DMS 273 (cell line): ENCODE data around the gene TGM1.
A peak's percentile ranks its signal among the peaks of the same experiment; 100 is the strongest.

Experiments used
- DNase-seq: peaks from one replicate; lab custom pipeline; 2025; ENCODE audit not compliant: unreplicated experiment; lab: John Stamatoyannopoulos, UW

TGM1 gene

DNA sequence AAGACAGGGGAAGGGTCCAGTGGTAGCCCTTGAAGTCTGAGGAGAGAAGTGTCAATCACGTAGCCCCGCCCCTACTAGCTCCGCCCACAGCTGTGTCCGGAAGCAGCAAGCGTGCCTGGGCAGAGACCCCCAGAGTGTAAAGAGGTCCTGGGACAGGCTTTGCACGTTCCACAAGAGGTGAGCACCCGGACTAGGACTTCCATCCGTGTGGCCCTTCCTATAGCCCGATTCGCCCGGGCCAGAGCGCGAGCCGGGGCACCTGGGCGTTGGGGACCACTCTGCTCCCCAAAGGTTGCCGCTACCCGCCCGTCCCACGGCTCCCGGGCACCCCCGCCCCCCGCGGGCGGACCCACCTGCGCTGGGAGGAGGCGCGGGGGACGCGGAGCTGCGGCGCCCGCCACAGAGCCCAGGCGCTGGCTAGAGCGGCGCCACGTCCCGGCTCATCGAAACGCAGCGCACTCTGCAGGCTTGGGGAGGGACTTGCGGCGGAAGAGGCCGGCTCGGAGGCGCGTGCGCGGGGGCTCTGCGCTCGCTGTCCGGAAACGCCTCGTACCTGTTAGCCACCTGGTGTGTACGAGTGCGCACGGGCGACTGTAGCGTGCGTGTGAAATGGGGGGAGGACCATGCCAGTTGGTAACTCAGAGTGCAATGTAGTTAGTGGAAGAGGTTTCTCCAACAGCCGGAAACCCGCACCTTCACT lies 8.3 kb upstream of the TGM1 start, which contains the start of gene RABGGTA:
Gene RABGGTA (minus strand): TSS at position 464 of the 700 bp plus-strand sequence. CDS start 482 bp downstream, outside the sequence.
- peak; percentile 98 for DNase-seq

GRCh38 chr14:24270537-24271133 lies 7.7 kb upstream of the TGM1 start:
- DNase-seq = no peak

GRCh38 chr14:24269910-24270536 lies 7.0 kb upstream of the TGM1 start:
- DNase-seq = no peak

- no peak for DNase-seq
These were observed 6.4 kb upstream of the TGM1 start for GRCh38 chr14:24269368-24269767.

GRCh38 chr14:24268225-24268624 lies 5.2 kb upstream of the TGM1 start:
- DNase-seq = no peak

GRCh38 chr14:24267516-24267915 lies 4.5 kb upstream of the TGM1 start:
- DNase-seq = no peak

DNA sequence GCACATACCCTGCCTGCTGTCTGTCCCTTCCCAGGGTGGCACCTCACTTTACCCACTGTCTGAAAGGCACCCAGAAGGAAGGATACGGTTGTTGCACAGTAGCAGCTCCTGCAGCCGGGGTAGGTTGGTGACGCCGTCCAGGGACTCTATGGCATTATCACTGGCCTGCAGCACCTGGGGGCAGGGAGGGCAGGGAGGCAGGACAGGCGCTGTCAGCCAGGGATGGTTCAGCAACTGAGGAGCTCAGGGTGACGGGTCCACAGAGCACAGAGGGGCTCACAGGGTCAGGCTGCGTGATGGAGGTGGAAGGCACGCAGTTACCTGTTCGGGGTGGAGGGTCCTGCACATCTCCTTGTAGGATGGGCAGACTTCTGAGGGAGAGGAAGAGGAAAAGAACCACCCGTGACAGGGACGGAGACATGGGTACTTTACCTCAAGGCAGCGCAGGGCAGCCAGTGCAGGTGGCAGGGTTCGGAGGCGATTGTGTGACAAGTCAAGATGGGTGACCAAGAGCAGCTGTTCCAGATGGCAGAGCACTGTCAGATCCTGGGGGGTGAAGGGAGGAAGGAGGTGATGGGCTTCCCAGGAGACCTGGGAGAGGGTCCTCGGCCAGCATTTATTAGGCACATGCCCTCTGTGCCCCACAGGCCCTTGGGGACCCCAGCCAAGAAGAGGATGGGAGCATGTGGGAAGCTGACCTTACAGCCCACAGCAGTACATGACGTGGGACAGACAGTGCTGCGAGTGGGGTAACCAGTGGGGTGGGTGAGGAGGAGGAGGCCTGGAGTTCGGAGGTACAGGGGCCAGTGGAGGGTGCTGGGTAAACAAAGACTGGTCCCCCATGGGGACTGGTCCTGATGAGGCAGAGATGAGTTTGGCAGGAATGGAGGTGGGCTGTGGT lies 3.6 kb upstream of the TGM1 start:
- DNase-seq = no peak

DNA sequence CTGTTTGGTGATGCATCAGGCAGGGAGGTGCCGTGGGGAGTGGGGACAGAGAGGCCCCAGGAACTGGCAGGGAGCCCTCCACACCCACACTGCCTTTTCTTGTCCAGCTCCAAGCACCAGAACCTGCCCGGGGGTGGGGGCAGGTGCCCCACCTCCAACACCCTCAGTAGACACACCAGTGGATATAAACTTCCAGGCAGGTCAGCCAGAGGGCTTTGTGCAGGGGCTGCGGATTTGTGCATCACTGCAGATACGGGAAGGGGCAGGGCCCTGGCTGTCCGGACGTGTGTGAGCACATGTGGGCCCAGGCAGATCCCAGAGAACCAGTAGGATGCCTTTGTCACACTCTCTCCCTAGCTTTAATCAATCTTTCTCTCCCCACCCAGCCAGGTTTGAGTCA lies 1.3 kb upstream of the TGM1 start:
- DNase-seq = no peak

DNA sequence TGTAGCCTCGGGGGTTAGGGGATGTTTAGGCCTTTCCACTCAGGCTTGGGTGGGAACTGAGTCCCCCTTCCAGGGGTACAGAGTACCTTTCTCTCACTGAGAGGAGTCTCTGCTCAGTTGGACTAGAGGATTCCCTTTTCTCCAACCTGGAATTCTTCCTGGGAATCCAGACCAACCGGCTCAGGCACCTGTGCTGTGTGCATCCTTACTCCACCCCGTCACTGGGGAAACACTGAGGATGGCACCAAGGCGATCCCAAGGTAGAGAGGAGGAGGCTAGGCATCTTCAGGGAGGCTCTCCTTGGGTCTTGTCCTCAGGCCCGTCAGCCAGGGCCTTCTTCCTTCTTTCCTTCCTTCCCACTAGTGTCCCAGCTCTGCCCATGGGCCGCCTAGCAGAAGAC lies 871 bp upstream of the TGM1 start:
- no peak for DNase-seq

GRCh38 chr14:24261969-24262327 lies 1.0 kb downstream of the TGM1 start:
- DNase-seq = no peak

DNA sequence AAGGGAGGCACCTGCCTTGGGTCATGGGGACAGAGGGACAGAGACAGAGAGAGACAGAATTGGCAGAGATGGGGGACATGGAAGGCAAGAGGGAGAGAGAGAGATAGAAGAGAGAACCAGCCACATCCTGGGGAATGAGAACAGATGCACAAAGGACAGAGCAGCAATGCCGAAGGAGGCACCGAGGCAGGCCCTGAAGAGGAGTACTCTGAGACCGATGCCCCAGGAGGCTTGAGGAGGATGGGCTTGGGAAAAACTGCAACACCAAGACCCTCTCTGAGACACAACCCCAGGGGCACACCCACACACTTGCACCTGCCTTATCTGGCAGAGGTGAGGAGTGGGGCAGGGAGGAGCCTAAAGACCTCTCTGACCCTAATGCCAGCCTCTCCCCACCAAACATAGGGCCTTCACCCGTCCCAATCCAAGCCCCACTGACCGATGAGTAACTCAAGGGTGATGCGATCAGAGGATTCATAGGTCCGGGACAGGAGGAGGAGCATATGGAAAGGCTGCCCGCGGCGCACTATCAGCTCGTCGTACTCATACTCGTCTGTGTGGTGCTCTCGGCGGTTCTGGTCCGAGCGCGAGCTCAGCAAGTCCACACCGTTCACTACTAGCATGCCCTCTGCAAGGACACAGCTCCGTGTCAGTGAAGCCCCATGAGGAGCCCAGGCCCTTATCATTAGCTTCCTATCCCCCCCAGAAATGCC lies 1.6 kb downstream of the TGM1 start:
- no peak for DNase-seq

- DNase-seq = no peak
These were observed 2.2 kb downstream of the TGM1 start for GRCh38 chr14:24260780-24261157.

DNA sequence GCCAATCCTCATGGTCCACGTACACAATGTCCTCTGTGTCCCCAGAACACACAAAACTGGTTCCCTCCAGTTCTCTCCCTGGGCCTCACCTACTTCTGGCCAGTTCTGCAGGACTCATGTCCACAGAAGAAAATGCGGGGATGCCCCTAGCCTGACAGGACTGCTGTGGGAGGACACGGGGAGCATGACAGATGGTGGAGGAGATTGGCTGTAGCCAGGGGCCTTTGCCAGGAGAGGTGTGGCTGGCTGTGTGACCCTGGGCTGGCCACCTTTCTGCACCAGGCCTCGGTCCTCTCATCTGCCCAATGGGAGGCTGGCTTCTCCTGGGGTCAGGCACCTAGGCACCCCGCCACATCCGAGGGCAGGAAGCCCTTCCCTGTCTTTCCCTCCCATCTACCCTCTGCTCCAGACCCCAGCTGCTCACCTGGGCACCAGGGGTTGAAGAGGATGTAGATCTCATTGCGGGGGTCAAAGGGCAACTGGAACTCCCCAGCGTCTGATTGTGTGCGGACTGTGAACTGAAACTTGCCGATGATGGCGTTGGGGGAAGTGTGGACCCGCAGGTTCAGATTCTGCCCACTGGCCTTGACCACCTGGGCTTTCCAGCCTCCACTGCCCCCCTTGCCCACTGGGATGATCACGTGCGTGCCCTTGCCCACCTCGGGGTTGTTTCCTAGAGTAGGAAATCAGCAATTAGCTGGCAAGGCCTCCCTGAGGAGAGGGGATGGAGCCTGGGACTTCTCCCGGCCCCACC lies 2.8 kb downstream of the TGM1 start:
- DNase-seq = no peak

GRCh38 chr14:24259282-24260025 lies 3.5 kb downstream of the TGM1 start:
- no peak for DNase-seq

DNA sequence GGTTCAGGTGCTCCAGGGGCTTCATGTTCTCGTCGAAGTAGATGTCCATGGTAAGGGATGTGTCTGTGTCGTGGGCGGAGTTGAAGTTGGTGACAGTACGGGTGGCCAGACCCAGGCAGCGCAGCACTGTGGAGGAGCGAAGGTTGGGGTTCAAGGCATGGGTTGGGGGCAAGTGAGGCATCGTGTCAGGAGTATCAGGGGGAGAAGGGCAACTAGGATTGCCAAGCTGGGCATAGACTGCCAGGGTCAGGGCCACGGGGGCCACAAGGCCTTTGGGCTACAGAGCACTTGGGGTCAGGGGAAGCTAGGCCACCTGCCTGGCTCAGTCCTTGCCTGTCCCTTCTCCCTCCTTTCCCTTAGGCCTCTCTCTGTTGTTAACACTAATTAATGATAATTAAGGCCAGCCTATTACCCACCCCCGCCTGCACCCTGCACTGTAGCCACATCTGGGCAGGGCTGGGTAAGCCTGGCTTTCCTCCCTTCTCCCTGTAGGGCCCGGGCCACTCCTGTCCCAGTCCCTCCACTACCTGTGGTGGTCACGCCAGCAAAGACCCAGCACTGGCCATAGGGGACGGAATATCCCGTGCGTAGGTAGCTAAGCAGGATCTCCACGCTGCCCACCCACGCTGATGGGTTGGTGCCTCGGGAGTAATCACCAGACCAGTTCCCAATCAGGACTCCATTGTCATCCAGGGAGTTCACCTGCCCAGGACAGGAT lies 4.3 kb downstream of the TGM1 start:
- no peak for DNase-seq

- no peak for DNase-seq
These were observed 4.9 kb downstream of the TGM1 start for GRCh38 chr14:24258119-24258518.

DNA sequence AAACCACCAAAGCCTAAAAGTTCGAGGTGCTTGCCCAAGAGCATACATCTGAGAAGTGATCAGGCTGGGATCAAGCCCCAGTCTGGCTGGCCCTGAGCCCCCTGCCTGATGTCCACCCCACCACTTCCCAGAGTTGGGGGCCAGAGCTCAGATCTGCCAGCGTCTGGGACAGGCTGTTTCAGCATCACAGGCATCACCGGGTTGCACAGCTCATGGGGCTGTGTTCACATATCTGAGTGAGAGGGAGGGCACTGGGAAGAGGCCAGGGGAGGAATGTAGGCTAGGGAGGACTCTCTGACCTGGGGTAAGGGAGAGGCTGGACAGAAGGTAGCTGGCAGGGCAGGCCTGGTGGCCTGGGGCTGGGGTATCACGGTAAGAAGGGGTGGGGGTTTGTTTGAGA lies 6.0 kb downstream of the TGM1 start:
- no peak for DNase-seq

DNA sequence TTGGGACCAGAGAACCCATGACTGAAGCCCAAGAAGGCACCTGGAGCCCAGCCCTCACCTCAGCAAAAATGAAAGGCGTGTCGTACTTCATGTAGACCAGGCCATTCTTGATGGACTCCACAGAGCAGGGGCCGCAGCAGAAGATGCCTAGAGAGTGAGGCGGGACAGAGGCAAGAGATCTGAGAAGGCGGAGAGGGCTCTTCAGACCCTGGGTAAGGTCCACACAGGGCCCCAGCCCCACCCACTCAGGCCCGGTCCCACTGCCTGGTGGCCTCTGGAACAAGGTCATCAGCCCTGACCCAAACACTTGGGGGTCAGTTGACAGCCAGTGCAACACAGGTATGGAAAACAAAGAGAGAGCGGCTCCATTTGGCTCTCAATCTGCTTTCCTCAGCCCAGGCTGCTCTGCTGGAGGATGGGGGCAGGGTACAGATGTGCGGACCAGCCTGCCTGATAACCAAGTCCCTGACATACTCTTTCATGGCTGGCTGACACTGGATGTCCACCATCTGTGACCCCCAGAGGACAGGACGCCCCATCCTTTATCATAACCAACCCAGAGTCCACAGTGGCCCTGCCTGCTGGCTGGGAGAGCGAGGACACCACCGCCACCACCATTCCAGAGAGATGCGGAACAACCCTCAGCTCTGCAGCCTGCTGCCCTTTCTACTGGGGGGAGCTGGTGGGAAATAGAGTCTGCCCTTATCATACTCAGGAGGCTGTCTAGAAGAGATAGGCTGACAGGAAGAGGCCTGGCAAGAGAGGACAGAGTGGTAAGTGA lies 6.9 kb downstream of the TGM1 start:
- DNase-seq = no peak
